Hindlimb muscle (tissue), 1 donor: ENCODE data around the gene SPEM2. TPM values are rescaled to one million over a fixed set of nuclear protein-coding genes. Genes with fewer than 3 reads are reported as not detected.
"Not testable (repeated sequence)": the region's sequence is repeated elsewhere in the genome, so short reads cannot be mapped to it uniquely, and the experiment has no call there.

Source experiments
- DNase-seq: peaks from one replicate; pipeline ENCODE4 v3.0.0-alpha.2; 2013
- polyA plus RNA-seq: library from polyadenylated mRNA; unstranded; fragments of 120-200 nt; gene quantifications from one replicate; pipeline ENCODE4 v1.2.1, GENCODE V29; 2013; ENCODE audit not compliant: insufficient read length

The SPEM2 gene
- polyA plus RNA-seq, 1 donor: not detected

GRCh38 chr17:7443499-7444485, 18.4 kb downstream of the SPEM2 start:
- no peak for DNase-seq

- no peak for DNase-seq
Observed at GRCh38 chr17:7444682-7445618, 19.5 kb downstream of the SPEM2 start, which contains the start of gene CHRNB1. TSS of gene CHRNB1 (plus strand) at chr17:7445061. CDS start at chr17:7445128, 67 bp downstream.

- no peak for DNase-seq
Observed at GRCh38 chr17:7445619-7445968, 20.2 kb downstream of the SPEM2 start.

- no peak for DNase-seq
Observed at GRCh38 chr17:7448461-7448860, 23.0 kb downstream of the SPEM2 start.

GRCh38 chr17:7459961-7460545, 34.6 kb downstream of the SPEM2 start:
- DNase-seq: no peak

GRCh38 chr17:7460850-7461660, 35.6 kb downstream of the SPEM2 start:
- no peak for DNase-seq

- no peak for DNase-seq
Observed at GRCh38 chr17:7462474-7463371, 37.3 kb downstream of the SPEM2 start.

GRCh38 chr17:7463372-7463846, 38.0 kb downstream of the SPEM2 start:
- DNase-seq: no peak

- DNase-seq: no peak
Observed at GRCh38 chr17:7464081-7464480, 38.7 kb downstream of the SPEM2 start.

GRCh38 chr17:7465597-7466275, 40.3 kb downstream of the SPEM2 start:
- DNase-seq: no peak

GRCh38 chr17:7466318-7466638, 40.9 kb downstream of the SPEM2 start:
- DNase-seq: no peak

GRCh38 chr17:7466639-7467341, 41.4 kb downstream of the SPEM2 start:
- DNase-seq: no peak

GRCh38 chr17:7467498-7467897, 42.1 kb downstream of the SPEM2 start:
- DNase-seq: no peak

GRCh38 chr17:7468290-7468689, 42.9 kb downstream of the SPEM2 start:
- DNase-seq: no peak

- no peak for DNase-seq
Observed at GRCh38 chr17:7468804-7469389, 43.5 kb downstream of the SPEM2 start.

GRCh38 chr17:7469843-7470242, 44.4 kb downstream of the SPEM2 start:
- not testable (repeated sequence) for DNase-seq

GRCh38 chr17:7470457-7470973, 45.1 kb downstream of the SPEM2 start:
- not testable (repeated sequence) for DNase-seq

- no peak for DNase-seq
Observed at GRCh38 chr17:7471729-7472128, 46.3 kb downstream of the SPEM2 start.

GRCh38 chr17:7474767-7475166, 49.4 kb downstream of the SPEM2 start:
- DNase-seq: not testable (repeated sequence)
